Activated gamma-delta T cell treated with anti-CD3 and anti-CD28 coated beads, Interleukin-2, amount 50 U/mL, for 16 hours (primary cell): ENCODE data around the gene OPHN1.
"Not testable (repeated sequence)": the region's sequence is repeated elsewhere in the genome, so short reads cannot be mapped to it uniquely, and the experiment has no call there.

Source experiments
- DNase-seq: peaks from one replicate; pipeline ENCODE4 v3.0.0-alpha.2; 2020; ENCODE audit warnings: low read depth

Gene OPHN1

DNA sequence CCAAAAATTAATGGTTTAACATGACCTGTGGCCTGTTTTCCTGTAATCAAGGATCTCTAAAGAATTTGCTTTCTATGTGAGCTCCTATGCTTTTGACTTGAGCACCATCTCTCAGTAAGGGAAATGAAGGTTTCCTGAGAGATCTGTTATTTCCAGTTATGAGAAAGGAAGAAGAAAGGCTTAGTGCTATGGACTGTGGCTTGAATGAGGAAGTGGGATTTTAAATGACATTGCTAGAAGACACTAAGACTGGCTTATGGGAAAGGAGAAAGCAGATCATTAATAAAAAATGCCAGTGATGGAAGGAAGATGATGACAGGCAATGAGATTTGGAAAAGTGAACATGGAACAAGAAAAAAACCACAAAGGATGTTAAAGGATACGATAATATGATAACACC is 285.4 kb downstream of the OPHN1 start:
- DNase-seq, result no peak

DNA sequence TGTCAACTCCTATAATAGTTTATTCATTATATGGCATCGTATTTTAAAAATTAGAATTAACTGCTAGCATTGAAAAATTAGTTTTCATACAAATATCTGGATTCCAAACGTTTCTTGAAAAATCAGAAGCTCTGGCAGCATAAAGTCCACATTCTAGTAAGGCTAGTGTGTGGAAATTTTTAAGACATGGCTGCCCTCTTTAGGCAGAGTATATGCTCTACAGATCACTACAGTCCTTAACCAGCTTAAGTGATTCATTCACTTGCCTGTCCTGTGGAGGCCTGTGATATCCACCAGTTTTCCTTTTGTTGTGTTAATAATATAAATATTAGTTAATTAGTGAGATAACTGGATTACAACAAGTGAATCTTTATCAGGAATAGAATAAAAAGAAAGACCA is 287.2 kb downstream of the OPHN1 start:
- DNase-seq, result no peak

DNA sequence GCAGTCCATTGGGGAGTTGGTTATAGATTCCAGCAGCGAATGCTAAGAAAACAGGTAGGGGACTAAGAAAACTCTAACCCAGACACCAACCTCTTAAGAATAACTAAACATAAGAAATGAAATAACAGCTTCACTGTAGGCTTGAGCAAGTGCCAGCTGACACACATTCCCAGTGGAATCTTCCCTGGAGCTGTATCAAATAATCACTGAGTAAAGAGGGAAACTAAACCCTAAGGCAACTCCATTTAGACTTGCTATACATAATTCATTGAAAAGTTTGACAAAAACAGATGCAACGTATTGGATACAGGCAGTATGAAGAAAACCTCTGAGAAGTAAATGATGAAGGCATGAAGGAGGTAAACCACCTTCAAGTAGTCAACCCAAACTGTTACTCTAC is 293.5 kb downstream of the OPHN1 start:
- DNase-seq, result no peak

DNA sequence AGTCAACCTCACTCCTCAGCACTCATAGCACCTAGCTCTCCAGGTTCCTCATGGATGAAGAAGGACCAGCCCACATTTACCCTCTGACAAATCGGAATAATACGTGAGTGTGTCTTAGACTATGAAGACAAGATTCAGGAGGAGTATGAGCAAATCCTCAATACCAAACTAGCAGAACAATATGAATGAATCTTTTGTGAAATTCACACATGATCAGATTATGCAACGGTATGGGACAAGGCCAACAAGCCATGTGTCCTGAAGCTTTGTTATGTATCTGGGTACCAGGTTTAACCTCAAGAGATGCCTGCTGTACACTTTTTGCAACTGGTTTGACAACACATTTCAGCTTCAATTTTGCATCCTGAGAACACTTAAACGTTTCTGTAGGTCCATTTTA is 300.1 kb downstream of the OPHN1 start:
- DNase-seq, result no peak

DNA sequence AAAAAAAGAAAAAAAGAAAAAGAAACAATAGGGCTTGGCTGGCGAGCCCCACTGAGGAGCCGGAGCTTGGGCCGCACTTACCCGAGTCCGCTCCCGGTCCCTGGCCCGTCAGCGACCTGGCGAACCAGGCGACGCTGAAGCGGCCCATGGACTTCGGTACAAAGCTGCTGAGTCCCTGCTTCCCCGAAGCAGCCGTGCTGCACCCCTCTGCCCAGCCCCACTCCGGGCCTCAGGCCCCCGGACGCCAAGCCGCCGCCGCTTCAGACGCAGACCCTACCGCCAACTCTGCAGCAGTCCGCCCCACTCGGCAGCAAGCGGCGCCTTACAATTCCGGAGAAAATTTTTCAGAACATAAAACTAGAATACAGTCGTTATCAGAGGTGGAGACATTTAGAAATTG is 300.5 kb downstream of the OPHN1 start:
- DNase-seq, result no peak

DNA sequence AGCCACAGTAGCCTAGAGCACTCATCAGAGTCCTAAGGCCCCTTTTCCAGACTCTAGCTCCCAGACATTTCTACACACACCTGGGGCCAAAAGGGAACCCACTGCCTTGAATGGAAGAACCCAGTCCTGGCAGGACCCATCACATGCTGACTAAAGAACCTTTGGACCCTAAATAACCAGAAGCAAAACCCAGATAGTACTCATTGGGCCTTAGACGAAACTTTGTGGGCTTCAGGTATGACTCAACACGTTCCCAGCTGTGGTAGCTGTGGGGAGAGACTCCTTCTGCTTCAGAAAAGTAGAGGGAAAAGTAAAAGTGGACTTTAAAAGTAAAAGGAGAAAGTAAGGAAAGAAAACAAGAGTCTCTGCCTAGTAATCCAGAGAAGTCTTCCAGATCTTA is 311.5 kb downstream of the OPHN1 start:
- no peak for DNase-seq

DNA sequence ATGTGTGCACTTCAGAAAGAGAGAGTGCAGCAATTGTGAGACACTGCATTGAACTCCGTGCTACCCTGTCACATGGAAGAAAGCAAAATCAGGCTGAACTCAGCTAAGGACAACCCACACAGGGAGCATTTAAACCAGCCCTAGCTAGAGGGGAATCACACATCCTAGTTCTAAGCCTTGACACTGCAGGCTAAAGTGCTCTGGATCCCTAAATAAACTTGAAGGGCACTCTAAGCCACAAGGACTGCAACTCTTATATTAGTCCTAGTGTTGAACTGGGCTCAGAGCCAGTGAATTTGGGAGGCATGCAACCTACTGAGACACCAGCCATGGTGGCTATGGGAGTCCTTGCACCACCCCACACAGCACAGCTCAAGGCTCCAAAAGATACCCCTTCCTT is 311.9 kb downstream of the OPHN1 start:
- no peak for DNase-seq

DNA sequence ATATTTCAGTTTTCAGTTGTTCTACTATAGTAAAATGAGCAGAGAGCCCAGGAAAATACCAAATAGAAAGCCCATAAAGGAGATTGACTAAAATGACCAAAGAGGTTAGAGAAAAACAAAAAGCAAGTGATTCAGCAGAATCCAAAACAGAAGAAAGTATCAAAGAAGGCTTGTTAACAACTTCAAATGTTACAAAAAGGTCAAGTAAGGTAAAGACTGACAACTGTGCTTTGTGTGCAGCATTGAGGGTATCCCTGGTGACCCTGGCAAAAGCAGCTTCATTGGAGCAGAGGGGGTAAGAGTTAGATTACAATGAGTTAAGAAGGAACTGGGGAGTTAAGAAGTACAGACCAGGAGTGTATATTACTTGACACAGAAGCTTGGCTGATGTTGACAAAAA is 317.9 kb downstream of the OPHN1 start:
- DNase-seq, result no peak

DNA sequence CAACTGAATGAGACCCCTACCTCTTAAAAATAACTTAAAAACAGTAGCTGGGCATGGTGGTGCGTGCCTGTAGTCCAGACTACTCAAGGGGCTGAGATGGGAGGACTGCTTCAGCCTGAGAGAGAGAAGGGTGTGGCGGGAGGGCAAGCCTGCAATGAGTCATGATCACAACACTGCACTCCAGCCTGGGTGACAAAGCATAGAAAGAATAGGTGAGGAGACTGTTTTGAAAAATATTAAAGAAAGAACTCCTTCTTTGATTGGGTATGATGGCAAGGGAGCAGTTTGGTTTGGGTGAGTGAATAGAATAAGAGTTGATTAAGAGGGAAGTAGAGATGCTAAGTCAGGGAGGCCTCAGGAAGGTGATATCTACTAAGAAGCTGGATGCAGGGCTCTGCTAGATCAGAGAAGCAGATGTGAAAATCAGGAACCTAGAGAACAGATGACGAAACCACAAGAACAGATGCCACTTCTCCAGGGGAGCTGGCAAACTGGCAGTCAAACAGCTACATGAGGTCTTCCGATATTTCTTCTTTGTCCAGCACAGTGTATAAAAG is 318.6 kb downstream of the OPHN1 start:
- no peak for DNase-seq

DNA sequence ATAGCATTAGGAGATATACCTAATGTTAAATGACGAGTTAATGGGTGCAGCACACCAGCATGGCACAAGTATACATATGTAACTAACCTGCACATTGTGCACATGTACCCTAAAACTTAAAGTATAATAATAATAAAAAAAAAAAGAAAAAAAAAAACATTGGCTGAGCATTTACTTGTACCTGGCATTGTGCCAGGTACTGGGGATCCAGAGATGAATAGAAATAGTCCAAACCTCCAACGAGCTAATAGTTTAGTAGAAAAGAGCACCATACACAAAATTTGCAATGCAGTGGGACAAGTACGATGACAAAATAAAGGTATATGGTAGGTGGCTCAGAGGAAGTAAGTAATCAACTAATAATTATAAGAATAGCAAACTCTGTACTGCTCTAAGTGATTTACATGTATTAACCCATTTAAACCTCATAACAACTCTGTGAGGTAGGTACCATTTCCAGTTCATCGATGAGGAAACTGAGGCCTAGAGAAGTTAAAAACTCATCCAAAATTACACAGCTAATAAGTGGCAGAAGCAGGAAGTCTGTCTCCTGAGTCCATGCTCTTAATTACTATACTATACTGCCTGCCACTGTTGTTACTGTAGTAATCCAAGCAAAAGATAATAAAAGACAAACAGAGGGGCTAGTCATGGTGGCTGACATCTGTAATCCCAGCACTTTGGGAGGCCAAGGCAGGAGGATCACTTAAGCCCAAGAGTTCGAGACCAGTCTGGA is 319.3 kb downstream of the OPHN1 start:
- no peak for DNase-seq

DNA sequence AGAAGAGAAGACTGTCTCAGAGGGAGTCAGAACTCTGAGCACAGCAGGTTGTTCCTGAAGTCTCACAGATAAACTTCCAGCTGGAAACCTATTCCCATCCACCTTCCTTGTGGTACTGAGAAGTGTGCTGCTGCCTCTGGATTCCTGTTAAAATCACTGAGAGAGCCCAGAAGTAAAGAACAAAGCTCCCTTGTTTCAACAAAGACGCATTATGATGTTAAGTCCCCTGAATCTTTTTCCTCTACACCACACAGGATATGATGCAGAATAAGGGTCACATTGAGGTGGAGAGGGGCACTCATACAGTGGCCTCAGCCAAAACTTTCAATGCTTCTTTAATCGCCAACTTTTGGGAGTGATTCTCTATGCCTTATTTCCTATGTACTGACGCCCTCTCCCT is 321.0 kb downstream of the OPHN1 start:
- DNase-seq, result no peak

DNA sequence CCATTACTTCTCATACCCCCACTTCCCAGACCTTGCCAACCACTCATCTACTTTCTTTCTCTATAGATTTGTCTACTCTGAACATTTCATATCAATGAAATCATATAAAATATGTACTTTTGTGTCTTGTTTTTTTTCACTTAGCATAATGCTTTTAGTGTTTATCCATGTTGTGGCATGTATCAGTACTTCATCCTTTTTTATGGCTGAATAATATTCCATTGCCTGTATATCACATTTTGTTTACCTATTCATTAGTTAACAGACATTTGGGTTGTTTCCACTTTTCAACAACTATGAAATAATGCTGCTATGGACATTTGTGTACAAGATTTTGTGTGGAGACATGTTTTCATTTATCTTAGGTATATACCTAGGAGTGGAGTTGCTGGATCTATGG is 324.1 kb downstream of the OPHN1 start:
- no peak for DNase-seq

DNA sequence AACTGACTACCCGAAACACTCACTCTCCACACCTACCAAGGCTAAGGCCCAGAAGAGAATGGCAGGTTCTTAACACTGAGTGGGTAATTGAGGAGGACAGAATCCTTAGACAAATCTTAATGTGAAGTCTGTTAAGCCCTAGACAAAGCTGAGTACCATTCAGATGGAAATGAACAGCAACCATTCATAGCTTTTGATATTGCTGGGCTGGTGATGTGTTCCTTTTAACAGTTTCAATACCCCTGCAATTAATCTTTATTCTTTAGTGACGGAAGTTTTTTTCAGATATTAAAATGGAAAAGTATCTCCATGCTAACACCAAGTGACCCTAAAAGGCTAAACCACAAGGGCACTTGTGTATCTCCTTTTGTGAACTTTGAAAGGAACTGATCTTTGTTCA is 334.9 kb downstream of the OPHN1 start:
- DNase-seq, result no peak

DNA sequence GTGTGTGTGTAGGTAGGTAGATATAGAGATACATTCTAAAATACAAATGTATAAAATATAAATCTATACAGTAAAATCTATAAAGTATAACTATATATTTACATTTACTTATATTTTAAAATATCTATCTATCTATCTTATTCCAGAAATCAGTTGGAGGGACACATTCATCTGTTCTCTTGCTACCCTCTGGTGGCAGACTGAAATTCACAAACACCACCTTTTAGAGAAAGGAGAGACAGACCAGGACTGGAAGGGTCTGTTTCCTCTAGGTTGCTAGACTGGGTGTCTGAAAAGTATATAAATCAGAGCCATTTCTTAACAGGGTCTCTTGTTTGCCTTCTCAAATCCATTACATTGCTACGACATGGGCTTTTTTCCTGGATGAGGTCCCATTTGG is 343.0 kb downstream of the OPHN1 start:
- DNase-seq, result no peak

DNA sequence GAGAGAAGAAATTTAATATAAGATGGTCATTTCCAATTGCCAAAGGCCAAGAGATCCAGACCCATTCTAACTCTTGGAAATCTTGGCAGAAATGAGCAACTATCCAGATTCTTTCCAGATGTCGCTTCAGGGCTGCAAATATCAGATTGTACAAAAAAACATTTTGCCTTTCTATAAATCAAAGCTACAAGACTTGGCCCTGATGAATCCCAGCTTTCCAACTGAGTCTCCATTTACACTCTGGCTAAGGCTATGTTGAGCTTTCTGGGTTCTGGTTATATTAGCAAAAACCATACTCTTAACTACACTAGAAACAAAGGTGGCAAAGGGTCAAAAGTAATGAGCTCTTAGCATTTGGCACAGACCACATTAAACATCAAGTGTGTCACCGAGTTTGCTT is 345.8 kb downstream of the OPHN1 start:
- DNase-seq, result no peak

DNA sequence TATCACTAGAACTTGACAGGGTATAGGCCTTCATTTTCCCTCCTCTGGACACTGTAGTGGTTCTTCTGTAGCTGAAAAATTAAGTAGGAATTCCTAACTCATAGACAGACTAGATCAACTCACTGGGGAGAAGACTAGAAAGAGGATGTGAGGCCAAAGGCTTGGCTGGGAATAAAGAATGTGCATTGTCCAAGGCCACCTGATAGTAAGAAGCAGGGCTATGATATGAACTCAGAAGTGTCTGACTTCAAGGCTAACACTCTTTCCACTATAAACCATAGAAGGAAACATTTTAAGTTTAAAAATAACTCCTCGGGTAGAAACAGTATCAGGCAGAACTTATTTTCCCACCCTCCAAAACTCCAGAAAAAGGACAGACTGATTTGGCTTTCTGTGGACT is 346.6 kb downstream of the OPHN1 start:
- DNase-seq, result no peak

DNA sequence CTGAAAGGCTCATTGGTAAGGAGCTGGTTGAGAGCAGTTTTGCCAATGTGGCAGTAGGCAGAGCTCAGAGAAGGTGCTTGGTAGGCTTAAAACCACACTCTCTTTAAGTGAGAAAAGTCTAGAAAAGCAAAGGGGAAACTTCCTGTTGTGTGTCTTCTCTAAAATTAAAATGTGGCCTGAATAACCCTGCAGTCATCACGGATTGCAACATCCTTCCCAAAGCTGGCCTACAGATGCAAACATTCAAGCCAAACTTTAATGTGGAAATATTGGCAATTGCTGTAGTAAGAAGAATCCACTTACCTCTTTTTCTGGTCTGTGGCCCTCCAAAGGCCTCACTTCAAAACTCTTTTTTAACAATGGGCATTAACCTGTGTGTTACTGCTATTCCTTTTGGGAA is 348.5 kb downstream of the OPHN1 start:
- no peak for DNase-seq

DNA sequence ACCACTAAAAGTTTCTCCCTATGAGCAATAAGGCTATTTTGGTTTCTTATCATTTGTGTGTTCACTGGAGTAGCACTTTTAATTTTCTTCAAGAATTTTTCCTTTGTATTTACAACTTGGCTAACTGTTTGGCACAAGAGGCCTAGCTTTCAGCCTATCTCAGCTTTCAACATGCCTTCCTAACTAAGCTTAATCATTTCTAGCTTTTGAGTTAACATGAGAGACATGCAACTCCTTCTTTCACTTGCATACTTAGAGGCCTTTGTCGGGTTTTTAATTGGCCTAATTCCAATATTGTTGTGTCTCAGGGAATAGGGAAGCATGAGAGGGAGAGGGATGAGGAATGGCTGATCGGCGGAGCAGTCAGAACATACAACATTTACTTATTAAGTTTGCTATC is 349.8 kb downstream of the OPHN1 start:
- no peak for DNase-seq

DNA sequence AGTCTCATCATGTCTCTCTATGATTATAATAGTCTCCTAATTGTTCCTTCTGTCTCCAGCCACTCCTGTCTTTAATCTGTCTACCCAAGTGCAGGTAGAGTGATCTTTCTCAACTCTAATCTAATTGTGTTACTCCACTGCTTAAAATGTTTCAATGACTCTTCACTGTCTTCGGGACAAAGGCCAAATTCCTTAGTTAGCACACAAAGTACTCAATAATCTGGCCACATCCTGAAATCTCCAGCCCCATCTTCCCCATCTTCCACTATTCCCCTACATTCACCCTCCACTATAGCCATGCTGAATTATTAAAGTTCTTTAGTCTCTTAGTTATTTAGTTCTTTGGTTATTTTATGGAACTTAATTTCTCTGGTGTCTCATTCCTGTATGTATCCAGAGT is 353.3 kb downstream of the OPHN1 start:
- no peak for DNase-seq

DNA sequence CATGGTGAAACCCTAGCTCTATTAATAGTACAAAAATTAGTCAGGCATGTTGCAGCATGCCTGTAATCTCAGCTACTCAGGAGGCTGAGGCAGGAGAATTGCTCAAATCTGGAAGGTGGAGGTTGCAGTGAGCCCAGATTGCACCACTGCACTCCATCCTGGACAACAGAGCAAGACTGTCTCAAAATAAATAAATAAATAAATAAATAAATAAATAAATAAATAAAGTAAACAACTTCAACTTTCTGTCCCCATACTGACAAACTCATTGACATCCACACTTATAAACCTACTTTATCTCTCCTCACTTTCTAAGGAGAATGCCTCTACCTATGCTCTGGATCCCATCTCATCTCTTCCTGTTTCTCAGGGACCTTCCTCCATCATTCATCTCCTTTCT is 354.5 kb downstream of the OPHN1 start:
- not testable (repeated sequence) for DNase-seq

DNA sequence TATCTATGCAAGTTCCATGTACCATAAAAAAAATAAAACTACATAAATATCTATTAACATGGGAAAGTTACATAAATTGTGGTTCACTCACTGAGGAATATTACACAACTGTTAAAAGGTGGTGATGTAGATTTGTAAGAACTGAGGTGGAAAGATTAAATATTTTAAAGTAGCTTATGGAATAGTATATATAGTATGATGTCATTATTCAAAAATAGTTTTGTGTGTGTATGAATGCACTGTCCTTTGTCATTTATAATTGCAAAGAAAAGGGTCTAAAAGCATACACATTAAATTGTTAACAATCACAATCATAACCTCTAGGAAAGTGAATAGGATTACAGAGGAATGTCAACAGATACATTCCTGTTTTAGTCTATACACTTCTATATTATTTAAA is 355.9 kb downstream of the OPHN1 start:
- no peak for DNase-seq

DNA sequence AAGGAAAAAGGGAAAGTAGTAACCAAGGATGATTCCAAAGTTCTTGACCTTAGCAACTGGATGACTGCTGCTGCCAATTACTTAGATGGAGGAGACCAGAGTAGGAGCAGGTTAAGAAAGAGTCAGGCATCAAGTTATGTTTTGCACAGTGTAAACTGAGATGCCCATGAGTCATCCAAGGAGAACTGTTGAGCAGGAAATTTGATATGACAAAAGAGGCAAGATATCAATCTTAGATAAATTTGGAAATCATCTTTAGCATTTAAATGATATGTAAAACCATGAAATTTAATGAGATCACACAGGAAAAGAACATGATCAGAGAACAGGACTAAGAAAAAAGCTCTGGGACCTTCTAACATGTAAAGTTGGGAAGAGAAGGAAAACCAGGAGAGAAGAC is 361.3 kb downstream of the OPHN1 start:
- no peak for DNase-seq

DNA sequence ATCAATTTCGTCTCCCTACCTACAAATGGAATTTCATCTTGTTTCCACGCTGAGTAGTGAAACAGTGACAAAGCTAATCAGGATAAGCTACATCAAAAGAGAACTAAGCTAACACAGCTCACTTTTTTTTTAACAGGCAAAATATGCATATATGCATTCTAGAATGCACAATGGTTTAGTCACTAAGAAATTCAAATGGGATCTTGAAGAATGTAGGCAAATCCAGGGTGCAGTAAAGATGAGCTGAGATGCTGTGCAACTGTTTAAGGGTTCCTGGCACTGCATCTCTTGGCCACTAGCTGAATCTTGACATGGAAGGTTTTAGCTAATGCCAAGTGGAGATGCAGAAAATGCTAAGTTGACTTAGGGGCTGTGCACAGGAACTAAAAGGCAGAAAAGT is 363.2 kb downstream of the OPHN1 start:
- not testable (repeated sequence) for DNase-seq

DNA sequence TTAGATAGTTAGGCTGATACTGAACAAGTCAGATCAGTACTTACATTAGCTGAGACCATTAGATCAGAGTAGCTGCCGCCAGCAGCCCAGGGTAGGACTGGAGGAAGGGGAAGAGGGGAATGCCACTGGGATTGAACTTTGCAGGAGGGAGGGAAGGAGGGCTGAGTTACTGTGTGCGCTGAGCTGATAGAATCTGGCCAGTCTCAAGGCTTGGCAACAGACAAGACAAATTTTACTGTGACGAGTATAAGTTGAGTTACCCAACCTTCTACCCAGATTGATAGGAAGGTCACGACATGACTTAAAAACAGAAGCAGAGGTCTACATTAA is 372.1 kb downstream of the OPHN1 start:
- no peak for DNase-seq
